ENCODE measurements around the gene SH3GLB1.

DNA sequence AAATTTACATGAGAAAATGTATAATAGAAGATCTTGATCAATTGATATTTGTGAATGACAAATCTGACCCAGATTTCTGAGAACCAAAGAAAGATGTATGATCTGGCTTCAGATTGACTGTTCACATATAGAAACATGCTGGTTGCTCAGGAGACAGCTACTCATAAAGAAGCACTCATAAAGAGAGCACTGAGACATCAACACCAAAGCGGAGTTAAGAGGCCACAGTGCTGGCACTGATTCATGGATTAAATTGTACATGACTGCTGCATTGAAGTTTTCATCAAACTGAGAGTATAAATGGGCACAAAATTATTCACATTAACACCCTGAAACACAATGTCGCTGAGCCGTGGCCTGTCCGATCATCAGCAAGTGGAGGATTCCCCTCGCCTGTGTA is 46.2 kb downstream of the SH3GLB1 start:
- no peak for TF ChIP-seq POLR2AphosphoS5 (IDR thresholded peaks at IDR 0.05)
- no peak for TF ChIP-seq POLR2A (IDR thresholded peaks at IDR 0.05)
- TF ChIP-seq, protein P1, sequence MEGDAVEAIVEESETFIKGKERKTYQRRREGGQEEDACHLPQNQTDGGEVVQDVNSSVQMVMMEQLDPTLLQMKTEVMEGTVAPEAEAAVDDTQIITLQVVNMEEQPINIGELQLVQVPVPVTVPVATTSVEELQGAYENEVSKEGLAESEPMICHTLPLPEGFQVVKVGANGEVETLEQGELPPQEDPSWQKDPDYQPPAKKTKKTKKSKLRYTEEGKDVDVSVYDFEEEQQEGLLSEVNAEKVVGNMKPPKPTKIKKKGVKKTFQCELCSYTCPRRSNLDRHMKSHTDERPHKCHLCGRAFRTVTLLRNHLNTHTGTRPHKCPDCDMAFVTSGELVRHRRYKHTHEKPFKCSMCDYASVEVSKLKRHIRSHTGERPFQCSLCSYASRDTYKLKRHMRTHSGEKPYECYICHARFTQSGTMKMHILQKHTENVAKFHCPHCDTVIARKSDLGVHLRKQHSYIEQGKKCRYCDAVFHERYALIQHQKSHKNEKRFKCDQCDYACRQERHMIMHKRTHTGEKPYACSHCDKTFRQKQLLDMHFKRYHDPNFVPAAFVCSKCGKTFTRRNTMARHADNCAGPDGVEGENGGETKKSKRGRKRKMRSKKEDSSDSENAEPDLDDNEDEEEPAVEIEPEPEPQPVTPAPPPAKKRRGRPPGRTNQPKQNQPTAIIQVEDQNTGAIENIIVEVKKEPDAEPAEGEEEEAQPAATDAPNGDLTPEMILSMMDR (IDR thresholded peaks at IDR 0.05), result no peak
- no peak for TF ChIP-seq EP300 (IDR thresholded peaks at IDR 0.05)
